ENCODE data around the gene MRPL40.
A peak's percentile ranks its signal among the peaks of the same experiment; 100 is the strongest.
"Not testable (repeated sequence)": the region's sequence is repeated elsewhere in the genome, so short reads cannot be mapped to it uniquely, and the experiment has no call there.

The MRPL40 gene

DNA sequence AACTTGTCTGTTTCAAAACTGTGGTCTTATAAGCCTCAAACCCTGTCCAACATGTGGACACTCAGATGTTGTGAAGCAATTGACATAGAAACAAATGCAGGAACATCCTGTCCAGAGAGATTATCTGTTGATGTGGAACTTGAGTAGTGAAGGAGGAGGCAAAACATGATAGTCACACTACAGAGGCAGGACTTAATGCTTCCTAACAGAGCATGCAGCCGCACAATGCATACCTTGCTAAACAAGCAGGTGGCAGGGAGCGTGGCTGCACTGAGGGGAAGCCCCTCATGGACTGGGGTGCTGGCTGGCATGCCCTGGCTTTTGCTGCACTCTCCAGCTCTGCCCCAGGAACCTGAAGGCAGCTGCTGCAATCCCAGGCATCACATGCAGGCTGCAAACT, 9.8 kb downstream of the MRPL40 start:
- H3K27ac ChIP-seq (ENCODE audit: low read length) = no peak overlapping the region
- no peaks in the 10 kb centered on the region for H3K9me3 ChIP-seq (ENCODE audit: control insufficient read depth, insufficient read depth, low read length)
- no peak overlapping the region for H3K4me3 ChIP-seq (ENCODE audit: low read length)
- H3K27me3 ChIP-seq (ENCODE audit: control insufficient read depth, insufficient read depth, low read length) = no peaks in the 10 kb centered on the region
- peaks cover 8% of the 10 kb centered on the region; the same call in 1 of the 2 replicates for H3K36me3 ChIP-seq (ENCODE audit: control insufficient read depth, insufficient read depth, low read length)
- no CpG with 5 or more reads among the region's 2 CpGs for WGBS (ENCODE audit: insufficient coverage, insufficient read length)
- DNase-seq (ENCODE audit: low read depth, low spot score) = no peak
- no peaks in the 10 kb centered on the region for H3K4me1 ChIP-seq (ENCODE audit: control insufficient read depth, insufficient read depth, low read length)

- no peak overlapping the region for H3K27ac ChIP-seq (ENCODE audit: low read length)
- no peaks in the 10 kb centered on the region for H3K27me3 ChIP-seq (ENCODE audit: control insufficient read depth, insufficient read depth, low read length)
- no CpG with 5 or more reads among the region's 7 CpGs for WGBS (ENCODE audit: insufficient coverage, insufficient read length)
- no peak overlapping the region for H3K4me3 ChIP-seq (ENCODE audit: low read length)
- no peaks in the 10 kb centered on the region for H3K9me3 ChIP-seq (ENCODE audit: control insufficient read depth, insufficient read depth, low read length)
- peaks cover 8% of the 10 kb centered on the region; the same call in 1 of the 2 replicates for H3K36me3 ChIP-seq (ENCODE audit: control insufficient read depth, insufficient read depth, low read length)
- DNase-seq (ENCODE audit: low read depth, low spot score) = no peak
- no peaks in the 10 kb centered on the region for H3K4me1 ChIP-seq (ENCODE audit: control insufficient read depth, insufficient read depth, low read length)
Observed at GRCh38 chr22:19443544-19444211, 11.3 kb downstream of the MRPL40 start.

GRCh38 chr22:19445279-19445982, 13.1 kb downstream of the MRPL40 start:
- WGBS (ENCODE audit: insufficient coverage, insufficient read length) = no CpG with 5 or more reads among the region's 9 CpGs
- H3K9me3 ChIP-seq (ENCODE audit: control insufficient read depth, insufficient read depth, low read length); H3K27ac ChIP-seq (ENCODE audit: low read length); H3K4me1 ChIP-seq (ENCODE audit: control insufficient read depth, insufficient read depth, low read length); H3K36me3 ChIP-seq (ENCODE audit: control insufficient read depth, insufficient read depth, low read length); DNase-seq (ENCODE audit: low read depth, low spot score); H3K27me3 ChIP-seq (ENCODE audit: control insufficient read depth, insufficient read depth, low read length); H3K4me3 ChIP-seq (ENCODE audit: low read length): not testable (repeated sequence)

DNA sequence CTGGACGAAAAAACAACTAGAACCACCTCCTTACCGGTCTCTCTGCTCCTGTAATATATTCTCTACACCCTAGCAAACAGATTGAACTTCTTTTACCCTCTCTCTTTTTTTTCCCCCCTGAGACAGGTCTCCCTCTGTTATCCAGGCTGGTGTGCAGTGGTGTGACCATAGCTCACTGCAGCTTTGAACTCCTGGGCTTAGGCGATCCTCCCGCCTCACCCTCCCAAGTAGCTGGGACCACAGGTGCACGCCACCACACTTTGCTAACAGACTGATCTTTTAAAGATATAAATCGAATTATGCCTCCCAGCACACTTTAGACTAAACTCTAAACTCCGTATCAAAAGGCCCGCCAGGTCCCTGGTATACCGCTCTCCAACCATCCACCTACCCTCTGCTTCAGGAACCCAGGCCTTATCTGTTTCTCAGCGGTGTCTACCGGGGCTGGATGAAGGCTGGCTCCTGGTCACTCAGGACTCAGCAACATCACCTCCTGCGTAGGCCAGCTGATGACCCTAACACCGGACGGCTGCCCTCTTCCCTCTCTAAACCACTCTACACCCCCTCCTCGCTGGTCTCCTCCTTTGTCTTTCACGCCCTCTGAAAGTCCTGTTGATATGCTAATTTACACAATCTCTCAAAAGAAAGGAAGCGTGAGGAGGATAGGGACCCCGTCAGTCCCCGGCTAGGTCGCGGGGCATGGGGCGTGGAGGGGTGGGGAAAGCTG, 14.4 kb downstream of the MRPL40 start:
- no CpG with 5 or more reads among the region's 22 CpGs for WGBS (ENCODE audit: insufficient coverage, insufficient read length)
- no peaks in the 10 kb centered on the region for H3K27me3 ChIP-seq (ENCODE audit: control insufficient read depth, insufficient read depth, low read length)
- no peaks in the 10 kb centered on the region for H3K9me3 ChIP-seq (ENCODE audit: control insufficient read depth, insufficient read depth, low read length)
- no peaks in the 10 kb centered on the region for H3K4me1 ChIP-seq (ENCODE audit: control insufficient read depth, insufficient read depth, low read length)
- H3K4me3 ChIP-seq (ENCODE audit: low read length) = peak overlapping the region; percentile 82
- H3K36me3 ChIP-seq (ENCODE audit: control insufficient read depth, insufficient read depth, low read length) = peaks cover 8% of the 10 kb centered on the region; the same call in 1 of the 2 replicates
- H3K27ac ChIP-seq (ENCODE audit: low read length) = no peak overlapping the region
- DNase-seq (ENCODE audit: low read depth, low spot score) = no peak

DNA sequence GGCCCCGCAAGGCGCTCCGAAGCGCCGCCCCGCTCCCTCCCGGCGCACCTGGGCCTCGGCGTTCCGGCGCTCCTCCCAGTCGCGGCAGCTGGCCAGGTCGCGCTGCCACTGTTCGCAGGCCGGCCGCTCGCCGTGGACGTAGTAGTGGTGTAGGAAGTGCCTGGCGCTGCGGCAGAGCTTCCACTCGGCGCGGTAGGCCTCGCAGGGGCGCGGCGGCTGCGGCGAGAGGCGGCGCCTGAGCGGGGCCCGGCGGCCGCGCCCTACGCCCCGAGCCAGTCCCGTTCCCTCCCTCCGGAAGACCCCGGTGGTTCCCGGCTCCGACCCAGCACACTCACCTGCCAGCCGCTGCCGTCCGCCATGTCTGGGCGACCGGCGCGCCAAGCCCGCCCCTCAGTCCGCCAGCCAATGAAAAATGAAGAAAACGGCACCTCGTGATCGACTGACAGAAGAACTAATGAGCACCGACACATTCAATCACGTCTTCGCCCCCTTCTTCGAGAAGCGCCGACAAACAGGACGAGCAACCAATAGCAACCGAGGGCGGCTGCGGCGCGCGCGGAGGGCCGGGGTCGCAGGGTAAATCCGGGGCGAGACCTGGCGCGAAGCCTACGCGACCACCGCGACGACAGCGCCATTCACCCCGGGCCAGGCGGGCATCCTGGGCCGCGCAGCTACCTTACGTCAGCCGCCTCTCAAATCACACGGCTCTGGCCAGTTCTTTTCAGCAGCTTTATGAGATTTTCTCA, 15.2 kb downstream of the MRPL40 start, which contains the start of gene C22orf39:
TSS of gene C22orf39 (minus strand) at position 382 of the 746 bp plus-strand sequence. CDS start at position 359, 23 bp downstream.
- Histone ChIP-seq H3K9me3 (ENCODE audit: control insufficient read depth, insufficient read depth, low read length) (no peaks in the 10 kb centered on the region), H3K27ac (ENCODE audit: low read length) (no peak within 1 kb of the TSS), H3K27me3 (ENCODE audit: control insufficient read depth, insufficient read depth, low read length) (no peaks in the 10 kb centered on the region), H3K4me1 (ENCODE audit: control insufficient read depth, insufficient read depth, low read length) (no peaks in the 10 kb centered on the region), H3K36me3 (ENCODE audit: control insufficient read depth, insufficient read depth, low read length) (peaks cover 8% of the 10 kb centered on the region; the same call in 1 of the 2 replicates), H3K4me3 (ENCODE audit: low read length) (peak within 1 kb of the TSS; percentile 82)
- peak; percentile 82 for DNase-seq (ENCODE audit: low read depth, low spot score)
- WGBS (ENCODE audit: insufficient coverage, insufficient read length) = no CpG with 5 or more reads among the region's 92 CpGs

DNA sequence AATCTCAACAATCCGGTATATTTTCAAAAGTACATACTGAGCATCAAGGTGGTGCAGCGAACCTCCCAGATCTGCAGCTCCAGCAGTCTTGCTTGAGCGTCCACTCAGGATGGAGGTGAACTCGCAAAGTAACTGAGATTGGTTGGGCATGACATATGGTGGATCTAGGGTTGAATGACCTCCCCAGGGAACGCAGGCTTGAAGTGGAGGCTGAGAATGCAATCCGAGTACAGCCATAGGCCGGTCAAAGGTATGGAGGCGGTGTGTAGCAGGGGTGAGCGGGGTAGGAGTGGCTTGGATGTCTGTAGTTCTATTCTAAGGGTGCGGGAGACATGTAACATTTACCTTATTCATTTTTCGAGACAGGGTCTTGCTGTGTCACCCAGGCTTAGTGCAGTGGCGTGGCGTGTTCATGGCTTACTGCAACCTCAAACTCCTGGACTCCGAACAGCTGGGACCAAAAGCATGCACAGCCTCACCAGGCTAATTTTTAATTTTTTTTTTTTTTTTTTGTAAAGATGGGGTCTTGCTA, 15.8 kb downstream of the MRPL40 start:
- no peaks in the 10 kb centered on the region for H3K9me3 ChIP-seq (ENCODE audit: control insufficient read depth, insufficient read depth, low read length)
- DNase-seq (ENCODE audit: low read depth, low spot score) = no peak
- peak overlapping the region; percentile 42; the same call in 1 of the 2 replicates for H3K4me3 ChIP-seq (ENCODE audit: low read length)
- H3K27ac ChIP-seq (ENCODE audit: low read length) = no peak overlapping the region
- no CpG with 5 or more reads among the region's 14 CpGs for WGBS (ENCODE audit: insufficient coverage, insufficient read length)
- no peaks in the 10 kb centered on the region for H3K4me1 ChIP-seq (ENCODE audit: control insufficient read depth, insufficient read depth, low read length)
- no peaks in the 10 kb centered on the region for H3K27me3 ChIP-seq (ENCODE audit: control insufficient read depth, insufficient read depth, low read length)
- peaks cover 8% of the 10 kb centered on the region; the same call in 1 of the 2 replicates for H3K36me3 ChIP-seq (ENCODE audit: control insufficient read depth, insufficient read depth, low read length)

DNA sequence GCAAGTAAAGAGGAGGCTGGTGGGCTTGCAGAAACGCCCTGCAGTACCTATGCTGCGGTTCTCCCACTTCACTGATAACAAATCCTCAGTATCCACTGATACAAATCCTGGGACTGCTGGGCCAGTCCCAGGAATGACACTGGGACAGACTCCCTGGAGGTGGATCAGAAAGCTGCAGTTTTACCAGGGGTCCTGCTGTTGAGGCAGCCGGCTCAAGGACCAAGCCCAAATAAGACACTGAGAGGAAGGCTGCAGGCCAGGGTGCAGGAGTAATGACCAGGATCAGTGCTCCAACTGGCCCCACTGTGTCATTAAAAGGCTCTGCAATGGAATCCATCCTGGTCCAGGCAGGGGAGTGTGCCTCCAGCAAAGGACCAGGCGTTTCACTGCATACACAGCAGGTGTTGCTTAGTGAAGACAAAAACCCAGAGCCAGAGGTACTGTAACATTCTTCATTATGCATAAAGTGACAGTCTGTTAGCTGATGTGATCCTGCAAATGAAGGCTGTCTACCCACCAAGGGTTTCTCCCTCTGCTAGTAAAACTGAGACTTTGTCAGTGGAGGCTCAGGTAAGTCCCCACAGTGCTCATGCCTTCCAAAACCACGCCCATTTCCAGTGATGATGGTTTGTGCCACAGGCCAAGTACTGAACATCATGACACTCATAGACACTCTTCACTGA, 16.5 kb downstream of the MRPL40 start:
- no peak for DNase-seq (ENCODE audit: low read depth, low spot score)
- no peaks in the 10 kb centered on the region for H3K9me3 ChIP-seq (ENCODE audit: control insufficient read depth, insufficient read depth, low read length)
- no peak overlapping the region for H3K27ac ChIP-seq (ENCODE audit: low read length)
- no peak overlapping the region for H3K4me3 ChIP-seq (ENCODE audit: low read length)
- H3K4me1 ChIP-seq (ENCODE audit: control insufficient read depth, insufficient read depth, low read length) = no peaks in the 10 kb centered on the region
- H3K36me3 ChIP-seq (ENCODE audit: control insufficient read depth, insufficient read depth, low read length) = peaks cover 10% of the 10 kb centered on the region; the same call in 1 of the 2 replicates
- no peaks in the 10 kb centered on the region for H3K27me3 ChIP-seq (ENCODE audit: control insufficient read depth, insufficient read depth, low read length)
- WGBS (ENCODE audit: insufficient coverage, insufficient read length) = no CpG with 5 or more reads among the region's 5 CpGs

DNA sequence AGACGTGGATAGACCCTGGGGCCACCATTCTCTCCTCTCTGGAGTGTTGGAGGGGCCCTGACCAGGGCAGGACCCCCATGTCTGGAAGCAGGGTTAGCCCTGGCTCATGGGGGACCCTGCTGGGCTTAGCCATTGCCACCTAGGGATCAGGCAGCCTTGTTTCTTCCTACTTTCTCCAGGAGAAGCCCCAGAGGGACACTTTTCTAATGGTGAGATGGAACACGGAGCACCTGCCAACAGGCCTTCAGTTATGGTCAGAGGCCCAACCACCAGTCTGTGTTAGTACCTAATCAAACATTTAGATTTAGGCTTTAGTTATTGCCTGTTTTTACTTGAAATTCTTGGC, 17.1 kb downstream of the MRPL40 start:
- no peak for DNase-seq (ENCODE audit: low read depth, low spot score)
- no CpG with 5 or more reads among the region's 2 CpGs for WGBS (ENCODE audit: insufficient coverage, insufficient read length)
- Histone ChIP-seq H3K4me1 (ENCODE audit: control insufficient read depth, insufficient read depth, low read length) (no peaks in the 10 kb centered on the region), H3K9me3 (ENCODE audit: control insufficient read depth, insufficient read depth, low read length) (no peaks in the 10 kb centered on the region), H3K27me3 (ENCODE audit: control insufficient read depth, insufficient read depth, low read length) (no peaks in the 10 kb centered on the region), H3K4me3 (ENCODE audit: low read length) (no peak overlapping the region), H3K27ac (ENCODE audit: low read length) (no peak overlapping the region), H3K36me3 (ENCODE audit: control insufficient read depth, insufficient read depth, low read length) (peaks cover 5% of the 10 kb centered on the region; the same call in 1 of the 2 replicates)

DNA sequence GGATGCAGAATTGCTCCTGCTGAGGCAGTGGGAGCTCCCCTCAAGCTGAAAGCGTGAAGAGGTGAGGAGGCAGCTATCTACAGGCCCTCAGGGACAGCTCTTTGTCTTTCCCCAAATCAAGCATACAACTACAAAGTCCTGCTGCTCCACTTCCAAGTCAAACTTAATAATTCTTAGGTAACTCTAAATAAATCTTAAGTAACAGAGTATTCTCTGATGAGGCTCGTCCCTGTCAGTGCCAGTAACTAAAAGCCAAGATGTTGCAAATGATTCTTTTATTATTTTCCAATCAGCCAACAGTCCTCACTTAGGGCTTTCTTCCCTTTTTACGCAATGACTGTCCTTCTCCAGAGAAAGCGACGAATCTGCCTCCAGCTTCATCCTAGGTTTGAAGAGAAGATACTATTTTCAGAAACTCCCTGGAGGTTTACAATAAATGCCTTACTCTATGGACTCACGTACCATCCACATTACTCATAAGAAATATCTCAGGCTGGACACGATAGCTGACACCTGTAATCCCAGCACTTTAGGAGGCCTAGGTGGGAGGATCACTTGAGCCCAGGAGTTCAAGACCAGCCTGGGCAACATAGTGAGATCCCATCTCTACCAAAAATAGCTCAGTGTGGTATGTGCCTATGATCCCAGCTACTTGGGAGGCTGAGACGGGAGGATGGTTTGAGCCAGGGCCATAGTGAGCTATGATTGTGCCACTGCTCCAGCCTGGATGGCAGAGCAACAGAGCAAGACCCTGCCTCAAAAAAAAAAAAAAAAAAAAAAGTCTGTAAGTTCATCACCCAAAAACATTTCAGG, 18.2 kb downstream of the MRPL40 start:
- Histone ChIP-seq H3K36me3 (ENCODE audit: control insufficient read depth, insufficient read depth, low read length) (peaks cover 9% of the 10 kb centered on the region), H3K27ac (ENCODE audit: low read length) (no peak overlapping the region)

More for the DNA sequence above, 18.2 kb downstream of the MRPL40 start:
- WGBS (ENCODE audit: insufficient coverage, insufficient read length) = no CpG with 5 or more reads among the region's 8 CpGs
- no peak for DNase-seq (ENCODE audit: low read depth, low spot score)
- Histone ChIP-seq H3K9me3 (ENCODE audit: control insufficient read depth, insufficient read depth, low read length) (no peaks in the 10 kb centered on the region), H3K4me1 (ENCODE audit: control insufficient read depth, insufficient read depth, low read length) (no peaks in the 10 kb centered on the region), H3K27me3 (ENCODE audit: control insufficient read depth, insufficient read depth, low read length) (no peaks in the 10 kb centered on the region), H3K4me3 (ENCODE audit: low read length) (no peak overlapping the region)
